ENCODE results near the gene CLASP1. TPM values are rescaled to one million over a fixed set of nuclear protein-coding genes. Genes with fewer than 3 reads are reported as not detected.

Gene CLASP1
- total RNA-seq, 1 experiment from 2014 or later = 49.2 TPM

DNA sequence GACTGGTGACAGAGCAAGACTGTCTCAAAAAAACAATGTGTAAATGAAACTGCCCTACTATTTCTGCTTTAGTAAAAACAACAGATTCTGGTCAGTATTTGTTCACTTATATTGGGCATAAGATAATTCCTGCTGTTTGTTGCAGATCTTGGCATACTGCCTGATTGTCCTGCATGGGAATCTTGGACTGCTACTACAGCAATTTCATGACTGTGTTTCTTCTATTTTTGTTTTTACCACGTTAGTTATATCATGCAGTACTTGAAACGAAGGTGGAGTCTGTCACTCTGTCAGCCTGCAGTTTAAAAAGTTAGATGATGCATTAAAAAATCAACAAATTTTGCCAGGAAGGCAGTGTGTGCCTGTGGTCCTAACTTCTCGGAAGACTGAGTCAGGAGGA is 14.2 kb upstream of the CLASP1 start:
- BruUV-seq (replicated peaks) = no TSS peak
- no peaks in the 10 kb centered on the region for H3K4me1 ChIP-seq (ENCODE audit: control insufficient read depth, insufficient read depth, low read length)
- ATAC-seq (no peak), DNase-seq (ENCODE audit: low read depth, low spot score) (no peak)
- H3K36me3 ChIP-seq (ENCODE audit: control insufficient read depth, insufficient read depth, low read length) = no peaks in the 10 kb centered on the region
- H3K4me3 ChIP-seq (ENCODE audit: low read depth in 2 of 2, low read length in 2 of 2) = no peak overlapping the region
- H3K9me3 ChIP-seq (ENCODE audit: control insufficient read depth, insufficient read depth, low read depth, low read length) = no peaks in the 10 kb centered on the region
- intact Hi-C loops (cut with micrococcal nuclease; ENCODE audit: unreplicated experiment) (no loop called here), in situ Hi-C loops (cut with HindIII; ENCODE audit: low pct_unique_long_range_greater_than_20kb, low sequenced_read_pairs) (no loop called here)
- no peaks in the 10 kb centered on the region for H3K27me3 ChIP-seq (ENCODE audit: control insufficient read depth, insufficient read depth, low read length)
- no peak overlapping the region for H3K27ac ChIP-seq (ENCODE audit: low read length)
- POLR2A ChIA-PET = no interaction called here
- TF ChIP-seq, protein P1, sequence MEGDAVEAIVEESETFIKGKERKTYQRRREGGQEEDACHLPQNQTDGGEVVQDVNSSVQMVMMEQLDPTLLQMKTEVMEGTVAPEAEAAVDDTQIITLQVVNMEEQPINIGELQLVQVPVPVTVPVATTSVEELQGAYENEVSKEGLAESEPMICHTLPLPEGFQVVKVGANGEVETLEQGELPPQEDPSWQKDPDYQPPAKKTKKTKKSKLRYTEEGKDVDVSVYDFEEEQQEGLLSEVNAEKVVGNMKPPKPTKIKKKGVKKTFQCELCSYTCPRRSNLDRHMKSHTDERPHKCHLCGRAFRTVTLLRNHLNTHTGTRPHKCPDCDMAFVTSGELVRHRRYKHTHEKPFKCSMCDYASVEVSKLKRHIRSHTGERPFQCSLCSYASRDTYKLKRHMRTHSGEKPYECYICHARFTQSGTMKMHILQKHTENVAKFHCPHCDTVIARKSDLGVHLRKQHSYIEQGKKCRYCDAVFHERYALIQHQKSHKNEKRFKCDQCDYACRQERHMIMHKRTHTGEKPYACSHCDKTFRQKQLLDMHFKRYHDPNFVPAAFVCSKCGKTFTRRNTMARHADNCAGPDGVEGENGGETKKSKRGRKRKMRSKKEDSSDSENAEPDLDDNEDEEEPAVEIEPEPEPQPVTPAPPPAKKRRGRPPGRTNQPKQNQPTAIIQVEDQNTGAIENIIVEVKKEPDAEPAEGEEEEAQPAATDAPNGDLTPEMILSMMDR (IDR thresholded peaks at IDR 0.05) = no peak
- TF ChIP-seq TCF7L2 (IDR thresholded peaks at IDR 0.05; ENCODE audit: low read depth, low read length) (no peak), POLR2AphosphoS5 (IDR thresholded peaks at IDR 0.05; ENCODE audit: low read depth, low read length) (no peak), SIN3A (IDR thresholded peaks at IDR 0.05; ENCODE audit: borderline replicate concordance, insufficient read depth, low read depth, low read length) (no peak)
- TF ChIP-seq, protein P2, sequence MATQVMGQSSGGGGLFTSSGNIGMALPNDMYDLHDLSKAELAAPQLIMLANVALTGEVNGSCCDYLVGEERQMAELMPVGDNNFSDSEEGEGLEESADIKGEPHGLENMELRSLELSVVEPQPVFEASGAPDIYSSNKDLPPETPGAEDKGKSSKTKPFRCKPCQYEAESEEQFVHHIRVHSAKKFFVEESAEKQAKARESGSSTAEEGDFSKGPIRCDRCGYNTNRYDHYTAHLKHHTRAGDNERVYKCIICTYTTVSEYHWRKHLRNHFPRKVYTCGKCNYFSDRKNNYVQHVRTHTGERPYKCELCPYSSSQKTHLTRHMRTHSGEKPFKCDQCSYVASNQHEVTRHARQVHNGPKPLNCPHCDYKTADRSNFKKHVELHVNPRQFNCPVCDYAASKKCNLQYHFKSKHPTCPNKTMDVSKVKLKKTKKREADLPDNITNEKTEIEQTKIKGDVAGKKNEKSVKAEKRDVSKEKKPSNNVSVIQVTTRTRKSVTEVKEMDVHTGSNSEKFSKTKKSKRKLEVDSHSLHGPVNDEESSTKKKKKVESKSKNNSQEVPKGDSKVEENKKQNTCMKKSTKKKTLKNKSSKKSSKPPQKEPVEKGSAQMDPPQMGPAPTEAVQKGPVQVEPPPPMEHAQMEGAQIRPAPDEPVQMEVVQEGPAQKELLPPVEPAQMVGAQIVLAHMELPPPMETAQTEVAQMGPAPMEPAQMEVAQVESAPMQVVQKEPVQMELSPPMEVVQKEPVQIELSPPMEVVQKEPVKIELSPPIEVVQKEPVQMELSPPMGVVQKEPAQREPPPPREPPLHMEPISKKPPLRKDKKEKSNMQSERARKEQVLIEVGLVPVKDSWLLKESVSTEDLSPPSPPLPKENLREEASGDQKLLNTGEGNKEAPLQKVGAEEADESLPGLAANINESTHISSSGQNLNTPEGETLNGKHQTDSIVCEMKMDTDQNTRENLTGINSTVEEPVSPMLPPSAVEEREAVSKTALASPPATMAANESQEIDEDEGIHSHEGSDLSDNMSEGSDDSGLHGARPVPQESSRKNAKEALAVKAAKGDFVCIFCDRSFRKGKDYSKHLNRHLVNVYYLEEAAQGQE (IDR thresholded peaks at IDR 0.05; ENCODE audit: insufficient read depth in 1 of 2, low read depth in 2 of 2, low read length in 1 of 2) = no peak
- CTCF ChIA-PET = no interaction called here

DNA sequence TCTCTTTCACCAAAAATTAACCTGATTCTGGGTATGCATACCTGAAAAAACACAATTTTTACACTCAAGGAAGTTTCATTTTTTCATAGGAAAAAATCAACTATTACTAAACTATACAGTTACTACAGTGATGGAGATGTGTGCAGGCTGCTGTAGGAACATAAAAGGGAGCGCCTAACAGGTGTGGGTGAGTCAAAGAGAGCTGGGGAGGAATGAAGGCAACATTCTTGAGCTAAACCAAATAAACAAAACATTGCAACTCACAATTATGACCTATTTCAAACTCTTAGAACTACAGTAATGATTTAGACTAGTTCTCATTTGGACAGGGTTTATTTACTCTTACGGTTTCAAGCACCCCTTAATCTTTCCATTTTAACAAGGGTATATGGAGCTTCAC is 13.4 kb upstream of the CLASP1 start:
- no peak for ATAC-seq
- in situ Hi-C loops (cut with HindIII; ENCODE audit: low pct_unique_long_range_greater_than_20kb, low sequenced_read_pairs) = no loop called here

More for the DNA sequence above, 13.4 kb upstream of the CLASP1 start:
- no peaks in the 10 kb centered on the region for H3K9me3 ChIP-seq (ENCODE audit: control insufficient read depth, insufficient read depth, low read depth, low read length)
- H3K27me3 ChIP-seq (ENCODE audit: control insufficient read depth, insufficient read depth, low read length) = no peaks in the 10 kb centered on the region
- TF ChIP-seq TCF7L2 (IDR thresholded peaks at IDR 0.05; ENCODE audit: low read depth, low read length) (no peak), POLR2AphosphoS5 (IDR thresholded peaks at IDR 0.05; ENCODE audit: low read depth, low read length) (no peak), SIN3A (IDR thresholded peaks at IDR 0.05; ENCODE audit: borderline replicate concordance, insufficient read depth, low read depth, low read length) (no peak)
- TF ChIP-seq, protein P1 (IDR thresholded peaks at IDR 0.05) = no peak
- TF ChIP-seq, protein P2 (IDR thresholded peaks at IDR 0.05; ENCODE audit: insufficient read depth in 1 of 2, low read depth in 2 of 2, low read length in 1 of 2) = no peak
- H3K36me3 ChIP-seq (ENCODE audit: control insufficient read depth, insufficient read depth, low read length) = no peaks in the 10 kb centered on the region
- no peak for DNase-seq (ENCODE audit: low read depth, low spot score)
- no peaks in the 10 kb centered on the region for H3K4me1 ChIP-seq (ENCODE audit: control insufficient read depth, insufficient read depth, low read length)
- no peak overlapping the region for H3K4me3 ChIP-seq (ENCODE audit: low read depth in 2 of 2, low read length in 2 of 2)
- BruUV-seq (replicated peaks) = no TSS peak
- CTCF ChIA-PET = interaction anchor here (0.6 kb wide), 1 partner anchor 127 kb away, joined by 8 read pairs; no protein-coding TSS in a partner anchor
- no peak overlapping the region for H3K27ac ChIP-seq (ENCODE audit: low read length)
- POLR2A ChIA-PET = interaction anchor here (0.6 kb wide), 1 partner anchor 1169 kb away, joined by 7 read pairs; no protein-coding TSS in a partner anchor
- intact Hi-C loops (cut with micrococcal nuclease; ENCODE audit: unreplicated experiment) = no loop called here
